ENCODE measurements around the gene ITPKB. TPM values are rescaled to one million over a fixed set of nuclear protein-coding genes. Genes with fewer than 3 reads are reported as not detected.
A peak's percentile ranks its signal among the peaks of the same experiment; 100 is the strongest.

The ITPKB gene
- total RNA-seq, 2 donors from 2014 or later = 22.4 to 28.3 TPM

GRCh38 chr1:226761322-226761721 is 22.2 kb upstream of the ITPKB start:
- no peak overlapping the region for H3K9ac ChIP-seq (ENCODE audit: extremely low read depth, low read length, poor library complexity, severe bottlenecking)
- peaks cover 9% of the 10 kb centered on the region for H3K9me3 ChIP-seq (ENCODE audit: control insufficient read depth, low read length)
- peaks cover 3% of the 10 kb centered on the region for H3K4me1 ChIP-seq (ENCODE audit: control insufficient read depth, insufficient read depth, low read length)
- Mint-ChIP-seq H3K9me3 (peaks cover 4% of the 10 kb centered on the region), H3K4me3 (no peak overlapping the region), H3K4me1 (peaks cover 24% of the 10 kb centered on the region), H3K27ac (no peak overlapping the region), H3K27me3 (ENCODE audit: insufficient read depth) (no peaks in the 10 kb centered on the region), H3K36me3 (ENCODE audit: low read depth) (no peaks in the 10 kb centered on the region)
- no peak for DNase-seq
- no peaks in the 10 kb centered on the region for H3K36me3 ChIP-seq (ENCODE audit: control insufficient read depth, insufficient read depth, low read length)
- TF ChIP-seq CTCF (conservative IDR thresholded peaks at IDR 0.05) = no peak
- H3K27me3 ChIP-seq (ENCODE audit: control insufficient read depth, insufficient read depth, low read length, poor library complexity, severe bottlenecking) = no peaks in the 10 kb centered on the region
- no peak overlapping the region for H3K4me3 ChIP-seq (ENCODE audit: low read length)
- 93% methylated on average over 1 of the region's 1 CpG; no CpG with 5 or more reads in 1 of the 2 experiments for WGBS, 2 experiments (ENCODE audit: insufficient coverage in 1 of 2, insufficient read length in 1 of 2)
- H3K27ac ChIP-seq (ENCODE audit: low read depth, low read length) = no peak overlapping the region

- no peak overlapping the region for H3K4me3 ChIP-seq (ENCODE audit: low read length)
- no peaks in the 10 kb centered on the region for H3K36me3 ChIP-seq (ENCODE audit: control insufficient read depth, insufficient read depth, low read length)
- no peak overlapping the region for H3K9ac ChIP-seq (ENCODE audit: extremely low read depth, low read length, poor library complexity, severe bottlenecking)
- H3K36me3 Mint-ChIP-seq (ENCODE audit: low read depth) = no peaks in the 10 kb centered on the region
- H3K27ac ChIP-seq (ENCODE audit: low read depth, low read length) = no peak overlapping the region
- peaks cover 18% of the 10 kb centered on the region for H3K4me1 Mint-ChIP-seq
- peaks cover 10% of the 10 kb centered on the region for H3K9me3 Mint-ChIP-seq
- H3K9me3 ChIP-seq (ENCODE audit: control insufficient read depth, low read length) = peaks cover 14% of the 10 kb centered on the region
- no peaks in the 10 kb centered on the region for H3K27me3 ChIP-seq (ENCODE audit: control insufficient read depth, insufficient read depth, low read length, poor library complexity, severe bottlenecking)
- no peak for DNase-seq
- H3K27me3 Mint-ChIP-seq (ENCODE audit: insufficient read depth) = peaks cover 2% of the 10 kb centered on the region
- H3K4me3 Mint-ChIP-seq = no peak overlapping the region
- H3K4me1 ChIP-seq (ENCODE audit: control insufficient read depth, insufficient read depth, low read length) = peaks cover 4% of the 10 kb centered on the region
- no peak for TF ChIP-seq CTCF (conservative IDR thresholded peaks at IDR 0.05)
- WGBS, 2 experiments (ENCODE audit: insufficient coverage in 1 of 2, insufficient read length in 1 of 2) = 74 to 78% methylated on average over 6 to 9 of the region's 9 CpGs
- H3K27ac Mint-ChIP-seq = no peak overlapping the region
These were observed 15.9 kb upstream of the ITPKB start for GRCh38 chr1:226754793-226755533.

GRCh38 chr1:226754097-226754496 is 15.0 kb upstream of the ITPKB start:
- no peak overlapping the region for H3K9ac ChIP-seq (ENCODE audit: extremely low read depth, low read length, poor library complexity, severe bottlenecking)
- no peaks in the 10 kb centered on the region for H3K36me3 Mint-ChIP-seq (ENCODE audit: low read depth)
- no peak for DNase-seq
- H3K4me1 Mint-ChIP-seq = peaks cover 23% of the 10 kb centered on the region
- H3K27me3 ChIP-seq (ENCODE audit: control insufficient read depth, insufficient read depth, low read length, poor library complexity, severe bottlenecking) = no peaks in the 10 kb centered on the region
- no peak for TF ChIP-seq CTCF (conservative IDR thresholded peaks at IDR 0.05)
- H3K9me3 Mint-ChIP-seq = peaks cover 10% of the 10 kb centered on the region
- H3K36me3 ChIP-seq (ENCODE audit: control insufficient read depth, insufficient read depth, low read length) = no peaks in the 10 kb centered on the region
- H3K4me3 Mint-ChIP-seq = no peak overlapping the region
- H3K4me1 ChIP-seq (ENCODE audit: control insufficient read depth, insufficient read depth, low read length) = peaks cover 10% of the 10 kb centered on the region
- peaks cover 2% of the 10 kb centered on the region for H3K27me3 Mint-ChIP-seq (ENCODE audit: insufficient read depth)
- 94 to 96% methylated on average over 4 to 7 of the region's 7 CpGs for WGBS, 2 experiments (ENCODE audit: insufficient coverage in 1 of 2, insufficient read length in 1 of 2)
- peak overlapping the region; percentile 16 for H3K27ac Mint-ChIP-seq
- H3K4me3 ChIP-seq (ENCODE audit: low read length) = no peak overlapping the region
- H3K9me3 ChIP-seq (ENCODE audit: control insufficient read depth, low read length) = peaks cover 14% of the 10 kb centered on the region
- no peak overlapping the region for H3K27ac ChIP-seq (ENCODE audit: low read depth, low read length)
